DND-41 (cell line): Measurements from ENCODE around the gene SCCPDH.

Experiments used
- ATAC-seq: fragments of 200-7000 bp; cut with Tn5 transposase; 3 replicates; pipeline ENCODE4 v1.9.1; 2021; ENCODE audit warnings: low read depth; ENCODE audit not compliant: insufficient read depth
- DNase-seq: peaks from one replicate; pipeline ENCODE4 v3.0.0-alpha.2; 2020
- H2AFZ ChIP-seq: 2 replicates; pipeline ENCODE4 v1.6.0; 2012; ENCODE audit warnings: low read depth, low read length
- H3K27ac ChIP-seq: 2 replicates; pipeline ENCODE4 v1.5.1; 2012; ENCODE audit warnings: low read length, inconsistent platforms
- H3K27me3 ChIP-seq: fragments of 200-600 bp; sonication (generic); 2 replicates; pipeline ENCODE4 v1.6.0; 2012; ENCODE audit warnings: low read length, mild to moderate bottlenecking, inconsistent platforms; ENCODE audit not compliant: insufficient read depth, poor library complexity
- H3K36me3 ChIP-seq: 2 replicates; pipeline ENCODE4 v1.5.1; 2012; ENCODE audit warnings: low read length, inconsistent platforms; ENCODE audit not compliant: insufficient read depth
- H3K4me1 ChIP-seq: 2 replicates; pipeline ENCODE4 v1.5.1; 2012; ENCODE audit warnings: mild to moderate bottlenecking, low read length; ENCODE audit not compliant: insufficient read depth
- H3K4me2 ChIP-seq: 2 replicates; pipeline ENCODE4 v1.6.0; 2012; ENCODE audit warnings: mild to moderate bottlenecking, moderate library complexity, low read length, inconsistent platforms; ENCODE audit not compliant: insufficient read depth
- H3K4me3 ChIP-seq, 2 experiments: fragments of 200-600 bp in 1 of 2; shearing (Covaris generic) in 1 of 2; 2 replicates each; pipeline ENCODE4 v1.5.1; 2012 to 2016; ENCODE audit warnings: inconsistent platforms in 2 of 2, low read length in 2 of 2, mild to moderate bottlenecking in 2 of 2, low read depth in 1 of 2, moderate library complexity in 1 of 2
- H3K79me2 ChIP-seq: 2 replicates; pipeline ENCODE4 v1.6.0; 2012; ENCODE audit warnings: low read length, inconsistent platforms; ENCODE audit not compliant: insufficient read depth
- H3K9ac ChIP-seq: 2 replicates; pipeline ENCODE4 v1.6.0; 2012; ENCODE audit warnings: low read depth, mild to moderate bottlenecking, inconsistent platforms, low read length, moderate library complexity
- H3K9me3 ChIP-seq: 2 replicates; pipeline ENCODE4 v1.5.1; 2012; ENCODE audit warnings: low read length, moderate library complexity, mild to moderate bottlenecking, inconsistent platforms; ENCODE audit not compliant: insufficient read depth, severe bottlenecking
- H4K20me1 ChIP-seq: 2 replicates; pipeline ENCODE4 v1.6.0; 2012; ENCODE audit warnings: low read length; ENCODE audit not compliant: insufficient read depth
- CTCF ChIP-seq: IDR thresholded peaks from 2 replicates; pipeline ENCODE4 v1.5.1; 2012; ENCODE audit warnings: borderline replicate concordance, low read length, moderate library complexity, mild to moderate bottlenecking; ENCODE audit not compliant: poor library complexity, severe bottlenecking; ENCODE audit errors: extremely low read depth
- EZH2 ChIP-seq: IDR thresholded peaks from 3 replicates; pipeline ENCODE4 v1.6.1; 2012; ENCODE audit warnings: borderline replicate concordance, low read depth, mild to moderate bottlenecking, moderate library complexity, low read length, inconsistent platforms; ENCODE audit not compliant: severe bottlenecking

The SCCPDH gene

GRCh38 chr1:246779561-246780175 is 55.5 kb downstream of the SCCPDH start:
- H3K4me1 ChIP-seq = peaks cover 44% of the 10 kb centered on the region
- H3K4me2 ChIP-seq = no peak overlapping the region
- H4K20me1 ChIP-seq = 0 out of 2 replicates have a peak, but pooled peaks cover 3% of the 10 kb centered on the region
- H3K27me3 ChIP-seq = no peaks in the 10 kb centered on the region
- ATAC-seq = no peak
- peaks cover 42% of the 10 kb centered on the region for H3K36me3 ChIP-seq
- H2AFZ ChIP-seq = no peak overlapping the region
- no peak overlapping the region; the same call in 1 of the 2 replicates for H3K27ac ChIP-seq
- H3K79me2 ChIP-seq = no peaks in the 10 kb centered on the region
- H3K9me3 ChIP-seq = no peaks in the 10 kb centered on the region
- H3K9ac ChIP-seq = no peak overlapping the region
- TF ChIP-seq CTCF = no peak
- no peak for DNase-seq
- no peak overlapping the region for H3K4me3 ChIP-seq

DNA sequence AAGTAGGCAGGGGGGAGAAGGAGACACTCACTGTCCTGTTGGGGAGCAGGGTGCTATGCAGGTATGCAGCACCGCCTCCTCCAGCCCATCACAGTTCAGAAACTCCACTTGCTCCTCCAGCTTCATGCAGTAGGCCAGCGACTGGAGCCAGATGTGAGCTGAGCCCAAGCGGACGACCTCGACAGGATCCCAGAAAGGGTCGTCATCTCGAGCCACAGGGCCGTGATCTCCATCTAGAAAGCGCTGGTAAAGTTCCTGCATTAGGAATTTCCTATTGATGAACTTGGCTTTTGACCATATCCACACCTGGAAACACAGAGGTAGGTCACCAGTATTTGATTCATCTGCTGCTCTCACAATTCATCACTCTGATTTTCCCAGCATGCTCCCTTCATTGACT is 56.1 kb downstream of the SCCPDH start:
- H3K79me2 ChIP-seq = no peaks in the 10 kb centered on the region
- peaks cover 38% of the 10 kb centered on the region for H3K36me3 ChIP-seq
- H2AFZ ChIP-seq = no peak overlapping the region
- peak overlapping the region; percentile 23; the same call in 1 of the 2 replicates for H3K27ac ChIP-seq
- no peak for DNase-seq
- TF ChIP-seq CTCF (no peak), EZH2 (no peak)
- no peak overlapping the region for H3K4me2 ChIP-seq
- H3K4me1 ChIP-seq = peaks cover 44% of the 10 kb centered on the region
- no peak overlapping the region for H3K9ac ChIP-seq
- no peak for ATAC-seq
- H4K20me1 ChIP-seq = peaks cover 5% of the 10 kb centered on the region; the same call in 1 of the 2 replicates
- H3K9me3 ChIP-seq = no peaks in the 10 kb centered on the region
- no peaks in the 10 kb centered on the region for H3K27me3 ChIP-seq
- H3K4me3 ChIP-seq = no peak overlapping the region

GRCh38 chr1:246781212-246781611 is 57.0 kb downstream of the SCCPDH start:
- H3K4me3 ChIP-seq = no peak overlapping the region
- H3K79me2 ChIP-seq = no peaks in the 10 kb centered on the region
- peak overlapping the region; percentile 83 for H3K27ac ChIP-seq

More at GRCh38 chr1:246781212-246781611, 57.0 kb downstream of the SCCPDH start:
- Histone ChIP-seq H3K36me3 (peaks cover 30% of the 10 kb centered on the region), H3K27me3 (no peaks in the 10 kb centered on the region), H2AFZ (no peak overlapping the region), H3K9me3 (no peaks in the 10 kb centered on the region), H3K4me2 (0 out of 2 replicates have a peak overlapping the region, but pooled peaks have one; percentile 21), H4K20me1 (peaks cover 6% of the 10 kb centered on the region; the same call in 1 of the 2 replicates), H3K4me1 (peaks cover 44% of the 10 kb centered on the region), H3K9ac (0 out of 2 replicates have a peak overlapping the region, but pooled peaks have one; percentile 32)
- DNase-seq (no peak), ATAC-seq (no peak)
- TF ChIP-seq EZH2 = no peak
- no peak for TF ChIP-seq CTCF
